HG03095 (cell line): ENCODE measurements around the gene SMIM14.
A peak's percentile ranks its signal among the peaks of the same experiment; 100 is the strongest.
"Not testable (repeated sequence)": the region's sequence is repeated elsewhere in the genome, so short reads cannot be mapped to it uniquely, and the experiment has no call there.

ENCODE experiments used
- ATAC-seq: cut with Tn5 transposase; IDR thresholded peaks from one replicate; pipeline ENCODE4 v1.9.1; 2021; ENCODE audit warnings: moderate library complexity; ENCODE audit not compliant: unreplicated experiment

SMIM14 gene

DNA sequence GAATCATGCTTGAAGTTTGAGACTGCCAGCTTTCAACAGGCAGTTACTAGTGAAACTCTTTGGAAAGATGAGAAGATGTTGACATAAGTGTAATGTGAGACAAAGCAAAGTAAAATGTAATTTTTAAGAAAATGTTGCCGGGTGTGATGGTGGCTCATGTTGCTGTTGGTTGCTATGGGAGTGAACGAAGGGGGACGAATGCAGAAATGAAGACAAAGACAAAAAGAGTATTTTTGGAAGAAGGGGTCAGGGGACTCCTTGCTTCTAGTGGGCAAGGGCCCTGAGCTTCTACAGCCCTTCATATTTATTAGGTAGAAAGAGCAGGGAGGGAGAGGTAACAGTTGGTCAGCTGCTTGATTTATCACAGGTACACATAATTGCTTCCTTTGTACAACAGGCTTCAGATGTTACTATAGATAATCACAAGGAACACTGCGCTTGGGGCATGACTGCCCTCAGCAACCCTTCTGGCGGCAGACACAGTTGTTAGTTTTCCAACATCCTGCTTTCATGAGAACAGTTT is 99.5 kb downstream of the SMIM14 start:
- no peak for ATAC-seq

DNA sequence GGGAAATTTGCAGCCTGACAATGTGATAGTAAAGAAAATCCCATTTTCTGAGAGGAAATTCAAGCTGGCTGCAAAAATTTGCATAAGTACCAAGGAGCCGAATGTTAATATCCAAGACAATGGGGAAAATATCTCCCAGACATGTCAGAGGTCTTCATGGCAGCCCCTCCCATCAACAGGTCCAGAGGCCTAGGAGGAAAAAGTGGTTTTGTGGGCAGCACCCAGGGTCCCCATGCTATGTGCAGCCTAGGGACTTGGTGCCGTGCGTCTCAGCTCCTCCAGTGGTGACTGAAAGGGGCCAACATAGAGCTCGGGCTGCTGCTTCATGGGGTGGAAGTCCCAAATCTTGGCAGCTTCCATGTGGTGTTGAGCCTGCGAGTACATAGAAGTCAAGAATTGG is 105.1 kb downstream of the SMIM14 start:
- no peak for ATAC-seq

GRCh38 chr4:39532237-39532636 is 106.4 kb downstream of the SMIM14 start:
- ATAC-seq = not testable (repeated sequence)

- ATAC-seq = no peak
Observed at GRCh38 chr4:39530682-39531081, 108.0 kb downstream of the SMIM14 start.

GRCh38 chr4:39529534-39529933 is 109.1 kb downstream of the SMIM14 start:
- ATAC-seq = no peak

DNA sequence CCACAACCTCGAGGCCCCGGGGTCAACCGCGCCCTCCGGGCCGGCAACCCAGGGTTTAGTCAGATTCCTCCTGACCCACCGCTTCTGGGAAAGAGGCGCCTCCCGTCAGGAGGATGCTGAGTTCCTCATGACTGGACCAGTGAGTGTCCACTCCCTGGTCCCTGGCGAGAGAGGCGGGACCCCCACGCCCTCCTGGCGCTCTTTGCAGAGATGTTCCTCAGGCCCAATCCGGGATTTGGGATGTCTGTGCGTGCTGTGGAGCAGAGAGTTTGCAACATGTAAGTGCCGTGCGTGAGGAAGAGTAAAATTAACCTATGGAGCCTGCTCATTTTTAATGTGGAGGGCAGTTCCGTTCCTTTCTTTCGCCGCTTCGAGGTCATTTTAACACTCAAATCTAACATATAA is 110.6 kb downstream of the SMIM14 start:
- ATAC-seq = no peak

- peak; percentile 96 for ATAC-seq
Observed at GRCh38 chr4:39527296-39528060, 111.2 kb downstream of the SMIM14 start, which contains the start of gene UGDH. Gene UGDH, minus strand, starts transcription at chr4:39527439. Its CDS starts 5,927 bp downstream, at chr4:39521512.

- peak; percentile 15 for ATAC-seq
Observed at GRCh38 chr4:39526765-39527295, 111.8 kb downstream of the SMIM14 start.

DNA sequence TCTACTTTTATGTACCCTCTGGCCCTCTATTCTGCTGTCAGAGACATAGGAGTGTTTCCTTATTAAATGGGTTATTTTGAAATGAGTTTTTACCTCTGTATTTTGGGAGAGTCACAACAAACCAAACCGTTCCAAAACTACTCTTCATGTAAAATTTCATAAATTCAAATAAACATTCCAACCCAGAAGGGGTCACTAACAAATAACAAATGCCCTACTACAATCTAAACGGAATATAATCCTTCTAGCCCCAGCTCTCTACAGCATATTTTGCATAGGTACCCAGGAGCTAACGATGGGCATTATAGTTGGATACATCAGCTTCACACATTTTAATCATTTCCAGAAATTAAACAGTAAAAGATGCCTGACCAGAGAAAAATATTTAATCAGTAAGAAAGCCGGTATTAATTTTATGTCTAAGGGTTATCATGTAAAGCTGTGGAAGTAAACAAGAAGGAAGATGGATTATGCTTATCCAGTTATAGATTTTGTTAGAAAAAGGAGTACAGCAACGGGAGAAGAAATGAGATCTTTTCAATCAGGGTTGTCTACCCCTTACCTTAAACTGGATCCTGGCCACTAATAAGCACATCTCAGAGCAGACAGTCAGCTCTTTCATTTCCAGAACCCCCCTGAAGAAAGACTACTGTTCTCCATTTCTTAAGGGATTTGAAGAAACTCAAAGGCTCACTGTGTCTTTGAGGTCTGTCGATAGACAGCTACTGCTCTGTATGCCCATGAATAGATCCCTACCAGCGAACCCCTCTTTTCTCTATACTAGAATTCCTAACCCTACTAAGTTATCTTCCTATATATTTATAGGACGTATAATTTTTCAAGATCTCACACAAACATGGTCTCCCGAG is 112.6 kb downstream of the SMIM14 start:
- ATAC-seq = no peak

DNA sequence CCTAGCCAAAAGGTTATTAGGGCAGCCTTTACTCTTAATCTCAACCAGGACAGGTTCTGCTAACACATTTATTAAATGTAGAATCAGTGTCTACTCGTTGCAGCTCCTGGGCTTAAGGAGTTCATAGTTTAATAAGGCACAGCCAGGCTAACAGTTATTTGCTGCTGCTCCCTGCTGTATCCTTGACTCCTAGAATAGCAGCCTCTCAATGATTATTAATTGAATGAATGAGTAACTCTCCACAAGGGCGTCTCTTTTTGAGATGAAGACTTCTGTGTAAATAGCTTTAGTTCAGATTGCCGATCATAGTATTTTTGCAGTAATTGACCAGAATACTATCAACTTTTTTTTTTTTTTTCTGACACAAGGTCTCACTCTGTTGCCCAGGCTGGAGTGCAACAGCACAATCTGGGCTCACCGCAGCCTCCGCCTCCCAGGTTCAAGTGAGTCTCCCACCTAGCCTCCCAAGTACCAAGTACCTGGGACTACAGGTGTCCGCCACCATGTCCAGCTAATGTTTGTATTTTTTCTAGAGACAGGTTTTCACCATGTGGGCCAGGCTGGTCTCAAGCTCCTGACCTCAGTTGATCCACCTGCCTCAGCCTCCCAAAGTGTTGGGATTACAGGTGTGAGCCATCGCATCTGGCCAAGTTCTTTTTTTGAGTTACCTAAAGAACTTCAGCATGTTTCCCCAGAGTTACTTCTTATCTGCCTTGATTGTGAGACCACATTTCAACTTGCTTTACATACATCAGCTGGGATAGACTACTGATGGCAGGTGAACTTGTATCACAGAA is 114.3 kb downstream of the SMIM14 start:
- no peak for ATAC-seq

- no peak for ATAC-seq
Observed at GRCh38 chr4:39522068-39522467, 116.6 kb downstream of the SMIM14 start.

- ATAC-seq = no peak
Observed at GRCh38 chr4:39521253-39521919, 117.3 kb downstream of the SMIM14 start.

GRCh38 chr4:39518484-39518883 is 120.2 kb downstream of the SMIM14 start:
- no peak for ATAC-seq

DNA sequence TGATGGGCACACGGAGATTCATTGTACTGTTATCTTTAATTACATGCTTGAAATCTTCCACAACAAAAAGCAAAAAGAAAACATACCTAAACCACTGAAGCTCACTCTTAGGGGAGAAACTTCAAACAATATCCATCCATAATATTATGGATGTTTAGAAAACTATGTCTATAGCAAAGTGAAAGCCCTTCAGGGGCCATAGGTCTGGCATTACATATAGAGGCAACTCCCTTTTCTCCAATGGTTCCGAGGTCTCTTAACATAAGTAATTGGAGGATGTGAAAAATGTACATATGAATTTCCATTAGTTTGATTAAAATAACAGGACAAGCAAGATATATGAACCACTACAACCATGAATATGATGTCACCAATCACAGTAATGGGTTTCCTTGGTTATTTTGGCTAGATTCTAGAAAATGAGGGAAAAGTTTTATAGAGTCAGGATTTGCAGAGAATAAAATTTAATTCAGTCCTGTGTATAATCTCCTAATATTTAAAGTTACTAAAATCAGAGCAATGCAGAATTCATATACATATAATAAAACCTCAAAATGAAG is 122.2 kb downstream of the SMIM14 start:
- no peak for ATAC-seq

GRCh38 chr4:39515669-39516401 is 122.8 kb downstream of the SMIM14 start:
- ATAC-seq = not testable (repeated sequence)

DNA sequence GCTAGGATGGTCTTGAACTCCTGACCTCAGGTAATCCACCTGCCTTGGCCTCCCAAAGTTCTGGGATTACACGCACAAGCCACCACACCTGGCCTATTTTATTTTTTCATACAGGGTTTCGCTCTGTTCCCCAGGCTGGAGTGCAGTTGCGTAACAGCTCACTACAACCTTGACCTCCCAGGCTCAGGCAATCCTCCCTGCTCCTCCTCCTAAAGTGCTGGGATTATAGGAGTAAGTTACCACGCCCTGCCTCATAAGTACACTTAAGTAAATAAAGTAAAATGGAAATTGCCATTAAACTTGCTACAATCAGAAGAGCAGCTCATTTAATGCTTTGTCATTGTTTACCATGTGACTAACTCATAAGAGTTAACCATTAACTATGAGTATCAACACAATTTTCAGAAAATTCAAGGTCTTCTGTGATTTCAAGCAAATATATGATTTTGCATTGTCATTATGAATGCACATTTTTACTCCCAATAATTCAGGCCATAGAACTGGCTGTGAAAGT is 123.7 kb downstream of the SMIM14 start:
- ATAC-seq = no peak

DNA sequence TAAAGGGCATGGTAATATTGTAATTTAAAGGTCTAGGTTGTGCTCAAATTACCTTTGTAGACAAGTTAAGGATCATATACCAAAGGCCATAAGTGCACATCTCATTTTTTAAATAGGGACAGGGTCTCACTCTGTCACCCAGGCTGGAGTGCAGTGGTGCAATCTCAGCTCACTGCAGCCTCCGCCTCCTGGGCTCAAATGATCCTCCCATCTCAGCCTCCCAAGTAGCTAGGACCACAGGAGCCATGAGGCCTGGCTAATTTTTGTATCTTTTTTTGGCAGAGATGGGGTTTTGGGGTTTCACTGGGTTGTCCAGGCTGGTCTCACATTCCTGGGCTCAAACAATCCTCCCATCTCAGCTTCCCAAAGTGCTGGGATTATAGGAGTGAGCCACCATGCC is 124.4 kb downstream of the SMIM14 start:
- ATAC-seq = not testable (repeated sequence)

DNA sequence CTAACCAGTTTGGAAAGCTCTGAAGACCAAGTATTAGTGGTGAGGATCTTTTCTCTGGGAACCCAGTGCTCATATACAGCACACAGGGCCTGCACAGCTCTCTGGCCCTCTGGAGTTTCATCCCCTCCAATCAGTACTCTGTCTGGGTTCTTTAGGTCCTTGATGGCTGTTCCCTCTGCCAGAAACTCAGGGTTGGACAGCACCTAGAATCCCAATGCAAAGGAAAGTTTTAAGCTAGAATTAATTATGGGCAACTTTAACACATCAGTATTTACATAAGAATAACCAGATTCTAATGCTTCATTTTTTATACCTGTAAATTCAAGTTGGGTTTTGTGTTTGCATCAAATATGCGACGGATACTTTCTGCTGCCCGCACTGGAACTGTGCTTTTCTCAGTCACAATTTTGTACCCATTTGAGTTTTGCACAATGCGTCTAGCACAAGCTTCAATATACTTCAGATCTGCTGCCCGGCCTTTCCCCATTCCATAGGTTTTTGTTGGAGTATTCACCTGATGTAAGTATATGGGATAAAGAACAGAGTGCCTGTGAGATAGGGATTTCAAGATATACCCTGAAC is 128.2 kb downstream of the SMIM14 start:
- ATAC-seq = no peak

DNA sequence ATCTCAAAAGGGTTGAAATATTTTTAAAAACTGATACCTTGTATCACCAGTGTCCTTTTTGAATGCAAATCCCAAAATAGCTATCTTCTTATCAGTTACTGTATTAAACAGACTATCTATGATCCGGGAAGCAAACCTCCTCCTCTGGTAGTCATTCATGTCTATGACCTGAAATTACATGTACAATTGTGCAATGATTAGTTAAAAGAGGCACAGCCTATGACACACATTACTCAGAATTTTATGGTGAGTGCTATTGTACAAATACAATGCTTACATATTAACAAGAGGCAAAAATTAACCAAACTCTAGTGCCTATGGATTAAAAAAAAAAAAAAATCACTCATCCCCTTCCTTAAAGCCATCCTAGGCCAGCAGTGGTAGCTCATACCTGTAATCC is 133.1 kb downstream of the SMIM14 start:
- no peak for ATAC-seq
